Aorta (tissue), 5 donors: ENCODE measurements around the gene CAPS. TPM values are rescaled to one million over a fixed set of nuclear protein-coding genes. Genes with fewer than 3 reads are reported as not detected.
A peak's percentile ranks its signal among the peaks of the same experiment; 100 is the strongest.

ENCODE experiments used
- ATAC-seq: fragments of 200-7000 bp; cut with Tn5 transposase; one replicate; pipeline ENCODE4 v1.9.1; 2022; ENCODE audit warnings: moderate library complexity; ENCODE audit not compliant: low FRiP score
- DNase-seq, 2 donors: peaks; one replicate each; pipeline ENCODE4 v3.0.0-alpha.2; 2020
- H3K27ac ChIP-seq, 2 donors: one replicate each; pipeline ENCODE4 v1.5.1; 2013; ENCODE audit warnings: low read length in 2 of 2, mild to moderate bottlenecking in 2 of 2, moderate library complexity in 2 of 2, control low read depth in 1 of 2, inconsistent platforms in 1 of 2, low read depth in 1 of 2
- H3K27me3 ChIP-seq, 2 donors: one replicate each; pipeline ENCODE4 v1.6.1; 2013; ENCODE audit warnings: control low read depth in 1 of 2, low read length in 1 of 2, mild to moderate bottlenecking in 1 of 2, moderate library complexity in 1 of 2; ENCODE audit not compliant: insufficient read depth in 2 of 2, control insufficient read depth in 1 of 2
- H3K36me3 ChIP-seq, 2 donors: one replicate each; pipeline ENCODE4 v1.6.1; 2013; ENCODE audit warnings: control low read depth in 1 of 2, low read length in 1 of 2, mild to moderate bottlenecking in 1 of 2; ENCODE audit not compliant: insufficient read depth in 2 of 2, control insufficient read depth in 1 of 2
- H3K4me1 ChIP-seq, 2 donors: one replicate each; pipeline ENCODE4 v1.6.1; 2013; ENCODE audit warnings: low read length in 2 of 2, control low read depth in 1 of 2, mild to moderate bottlenecking in 1 of 2, moderate library complexity in 1 of 2; ENCODE audit not compliant: insufficient read depth in 2 of 2, control insufficient read depth in 1 of 2
- H3K4me3 ChIP-seq, 2 donors: one replicate each; pipeline ENCODE4 v1.5.1; 2013; ENCODE audit warnings: low read length in 2 of 2, control low read depth in 1 of 2, mild to moderate bottlenecking in 1 of 2
- H3K9me3 ChIP-seq: one replicate; pipeline ENCODE4 v1.6.1; 2013; ENCODE audit warnings: mild to moderate bottlenecking, low read length; ENCODE audit not compliant: control insufficient read depth
- WGBS, 2 donors: extraction: QIAGEN DNeasy Blood & Tissue Kit; methylation state at CpG; one replicate each; pipeline ENCODE4 v1.1.7; 2013; 5-methylcytosine and 5-hydroxymethylcytosine counted together
- intact Hi-C, 2 donors: fragments of 100-400 bp; cut with DNase I; formaldehyde crosslinking; loops; one replicate each; pipeline versions ENCODE4 v1.14.2 to v1.15.0; 2022
- polyA plus RNA-seq, 2 donors: library from polyadenylated mRNA; stranded (reverse); fragments of 200-250 nt; gene quantifications; one replicate each; pipeline ENCODE4 v1.2.3, GENCODE V29; 2013
- total RNA-seq, 2 donors: library from RNA; stranded (reverse); fragmentation: NEBNext Ultra II Directional; extraction: Animal tissue kit (Norgen Biotek cat#: 25700); gene quantifications; one replicate each; pipeline ENCODE4 v1.2.1, GENCODE V29; 2021
- donor health status: healthy with polysubstance abuse.
- donor health status: Bipolar disorder and iron deficiency.
- donor health status: DM: no; HTN: no; CAD: no.
- donor health status: DM: no; HTN: no; CAD: no.
- donor health status: DM: yes; HTN: yes; CAD: no.

CAPS gene
- total and polyA plus RNA-seq, 4 donors: 9.3 to 70.9 (median 11.7) TPM

DNA sequence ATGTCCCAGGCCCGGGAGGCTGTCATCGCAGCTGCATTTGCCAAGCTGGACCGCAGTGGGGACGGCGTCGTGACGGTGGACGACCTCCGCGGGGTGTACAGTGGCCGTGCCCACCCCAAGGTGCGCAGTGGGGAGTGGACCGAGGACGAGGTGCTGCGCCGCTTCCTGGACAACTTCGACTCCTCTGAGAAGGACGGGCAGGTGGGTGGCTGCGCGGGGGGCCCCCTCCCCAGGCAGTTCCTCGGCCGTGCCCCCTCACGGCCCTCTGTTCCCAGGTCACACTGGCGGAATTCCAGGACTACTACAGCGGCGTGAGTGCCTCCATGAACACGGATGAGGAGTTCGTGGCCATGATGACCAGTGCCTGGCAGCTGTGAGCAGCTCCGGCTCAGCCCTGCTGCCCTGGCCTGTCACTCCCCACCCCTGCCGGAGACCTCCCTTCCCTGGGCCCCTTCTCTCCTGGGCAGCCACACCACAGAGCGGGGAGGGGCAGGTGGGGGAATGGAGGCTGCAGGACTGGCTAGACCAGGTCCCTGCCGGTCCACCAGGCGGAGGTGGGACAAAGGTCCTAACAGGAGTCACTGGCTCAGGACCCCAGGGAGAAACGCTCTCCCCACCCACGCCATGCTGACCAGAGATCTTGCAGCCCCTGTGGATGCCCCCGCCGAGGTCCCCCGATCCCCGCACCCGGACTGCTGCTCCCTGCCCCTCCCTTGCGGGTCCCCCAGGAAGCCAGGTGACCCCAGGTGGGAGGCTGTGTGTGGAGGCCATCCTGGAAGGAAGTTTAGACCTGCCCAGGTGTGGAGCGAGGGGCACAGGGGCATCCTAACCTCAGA lies 1.1 kb downstream of the CAPS start:
- no peaks in the 10 kb centered on the region for H3K27me3 ChIP-seq
- no peak overlapping the region for H3K4me3 ChIP-seq
- no peak overlapping the region for H3K27ac ChIP-seq
- DNase-seq (peak in 1 of 2 donors; percentile 75), ATAC-seq (no peak)
- H3K36me3 ChIP-seq: peaks cover 0 to 6% of the 10 kb centered on the region in 2 donors
- WGBS, 2 donors: 88% methylated on average over 41 to 42 of the region's 42 CpGs
- intact Hi-C loops: no loop called here
- H3K9me3 ChIP-seq: no peaks in the 10 kb centered on the region
- H3K4me1 ChIP-seq: no peaks in the 10 kb centered on the region

DNA sequence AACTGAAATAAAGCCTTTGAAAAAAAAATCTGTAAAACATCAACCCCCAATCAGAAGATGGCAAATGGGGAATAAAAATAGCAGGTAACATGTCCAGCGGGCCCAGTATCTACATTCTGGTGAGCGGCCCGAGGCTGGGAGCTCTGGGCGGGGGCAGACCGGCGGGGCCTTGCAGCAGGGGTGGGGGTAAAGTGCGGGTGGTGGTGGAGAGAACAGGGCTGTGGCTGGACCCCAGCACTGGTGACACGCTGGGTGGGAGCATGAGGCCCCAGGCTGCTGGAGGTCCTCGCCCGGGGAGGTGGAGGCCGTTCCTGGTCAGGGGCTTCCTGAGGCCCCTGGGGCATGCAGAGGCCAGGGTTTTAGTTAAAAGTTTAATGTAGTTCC lies 1.7 kb downstream of the CAPS start:
- no peak for ATAC-seq
- no peaks in the 10 kb centered on the region for H3K27me3 ChIP-seq
- intact Hi-C loops: no loop called here
- peaks cover 0 to 6% of the 10 kb centered on the region in 2 donors for H3K36me3 ChIP-seq
- no peaks in the 10 kb centered on the region for H3K9me3 ChIP-seq
- DNase-seq: peak in 1 of 2 donors; percentile 58
- WGBS, 2 donors: 80 to 86% methylated on average over 11 of the region's 11 CpGs
- H3K27ac ChIP-seq: no peak overlapping the region
- no peak overlapping the region for H3K4me3 ChIP-seq
- H3K4me1 ChIP-seq: no peaks in the 10 kb centered on the region

DNA sequence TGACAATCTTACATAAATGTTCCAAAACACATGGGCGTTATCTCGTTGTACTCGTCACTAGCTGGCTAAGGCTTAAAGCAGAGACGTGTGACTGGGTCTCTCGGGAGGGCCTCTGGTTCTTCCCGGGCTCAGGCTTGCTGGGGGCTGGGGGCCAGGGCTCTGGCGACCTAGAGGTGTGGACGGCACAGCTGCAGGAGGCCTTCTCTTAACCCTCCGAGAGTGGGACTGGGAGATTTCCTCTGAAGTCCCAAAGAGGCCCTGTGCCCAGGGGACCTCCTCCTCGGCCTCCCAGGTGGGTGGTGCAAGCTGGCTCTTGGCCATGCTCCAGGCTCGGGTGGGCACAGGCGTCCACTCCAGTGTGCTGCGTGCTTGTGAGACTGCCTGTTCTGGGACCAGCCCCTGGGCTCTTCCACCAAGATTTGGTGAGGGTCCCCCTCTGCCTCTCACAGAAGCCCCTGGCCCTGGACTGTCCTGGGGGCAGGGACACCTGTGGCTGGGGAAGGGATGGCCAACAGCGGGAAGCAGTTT lies 2.2 kb downstream of the CAPS start:
- Histone ChIP-seq H3K27me3 (no peaks in the 10 kb centered on the region), H3K9me3 (no peaks in the 10 kb centered on the region), H3K4me3 (no peak overlapping the region), H3K36me3 (peaks cover 0 to 6% of the 10 kb centered on the region in 2 donors), H3K27ac (no peak overlapping the region), H3K4me1 (no peaks in the 10 kb centered on the region)
- DNase-seq (peak; percentile 41 to 66), ATAC-seq (no peak)
- intact Hi-C loops: no loop called here
- WGBS, 2 donors: 45% methylated on average over 14 of the region's 14 CpGs

DNA sequence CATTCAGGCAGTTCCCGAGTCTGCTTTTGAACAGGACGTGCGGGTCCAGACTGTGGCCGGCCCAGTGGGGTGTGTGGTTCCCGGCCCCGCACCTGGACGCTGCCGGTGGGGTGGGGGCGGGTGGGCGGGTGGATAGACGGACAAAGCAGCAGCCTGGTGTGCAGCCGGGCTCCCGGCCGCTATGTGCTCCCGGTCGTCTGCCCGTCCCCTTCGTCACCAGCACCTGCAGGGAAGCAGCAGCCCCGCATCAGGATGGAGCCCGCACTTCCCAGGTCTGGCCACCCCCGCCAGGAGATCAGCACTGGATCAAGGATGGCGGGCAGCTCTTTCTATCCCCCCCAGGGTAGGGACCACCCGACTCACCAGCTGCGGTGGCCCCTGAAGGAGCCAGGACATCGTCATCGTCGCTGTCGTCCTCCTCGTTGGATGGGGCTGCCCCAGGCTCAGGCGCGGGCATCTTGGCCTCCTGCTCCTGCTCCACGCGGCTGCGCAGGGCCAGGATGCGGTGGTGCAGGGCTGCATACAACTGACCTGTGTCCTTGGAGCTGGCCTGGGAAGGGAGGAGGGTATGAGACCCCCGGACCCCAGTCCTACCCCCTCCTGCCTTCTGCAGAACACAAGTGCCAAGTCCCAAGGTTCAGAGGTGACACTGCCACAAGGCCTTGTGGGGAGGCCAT lies 3.5 kb downstream of the CAPS start:
- Histone ChIP-seq H3K9me3 (no peaks in the 10 kb centered on the region), H3K4me1 (no peaks in the 10 kb centered on the region), H3K27me3 (no peaks in the 10 kb centered on the region), H3K4me3 (no peak overlapping the region), H3K27ac (no peak overlapping the region), H3K36me3 (peaks cover 0 to 6% of the 10 kb centered on the region in 2 donors)
- WGBS, 2 donors: 90 to 92% methylated on average over 32 to 36 of the region's 36 CpGs
- DNase-seq (peak in 1 of 2 donors; percentile 47), ATAC-seq (no peak)
- intact Hi-C loops: no loop called here

DNA sequence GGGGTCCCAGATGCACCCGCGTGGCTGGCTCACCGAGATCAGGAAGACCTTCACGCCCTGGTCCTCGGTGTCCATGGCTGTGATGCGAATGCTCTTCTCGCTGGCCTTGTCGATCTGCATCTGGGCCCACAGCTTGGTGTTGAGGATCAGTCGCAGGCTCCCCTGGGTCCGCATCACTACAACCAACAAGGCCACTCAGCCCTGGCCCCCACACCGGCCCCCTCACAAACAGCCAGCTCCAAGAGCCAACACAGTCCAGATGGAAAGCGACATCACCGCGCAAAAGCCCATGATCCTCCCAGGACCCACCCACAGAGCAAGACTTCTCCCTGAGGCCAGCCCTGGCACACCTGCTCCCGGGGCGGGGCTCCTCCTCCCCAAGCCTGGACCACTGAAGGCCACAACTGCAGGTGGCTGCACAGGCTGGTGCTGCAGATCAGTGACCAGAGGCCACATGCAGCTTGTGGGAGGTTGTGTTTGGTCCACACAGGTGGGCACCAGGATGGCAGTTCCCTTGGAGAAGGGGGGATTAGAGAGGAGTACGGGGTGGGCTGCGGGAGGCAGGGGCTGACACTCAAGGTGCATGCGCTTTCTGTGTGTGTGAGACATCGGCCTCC lies 4.5 kb downstream of the CAPS start:
- no peak for ATAC-seq
- Histone ChIP-seq H3K9me3 (no peaks in the 10 kb centered on the region), H3K36me3 (peaks cover 0 to 6% of the 10 kb centered on the region in 2 donors), H3K4me1 (no peaks in the 10 kb centered on the region), H3K27ac (no peak overlapping the region), H3K4me3 (no peak overlapping the region), H3K27me3 (no peaks in the 10 kb centered on the region)
- DNase-seq: peak in 1 of 2 donors; percentile 41
- intact Hi-C loops: no loop called here
- 95 to 96% methylated on average over 20 of the region's 20 CpGs for WGBS, 2 donors

DNA sequence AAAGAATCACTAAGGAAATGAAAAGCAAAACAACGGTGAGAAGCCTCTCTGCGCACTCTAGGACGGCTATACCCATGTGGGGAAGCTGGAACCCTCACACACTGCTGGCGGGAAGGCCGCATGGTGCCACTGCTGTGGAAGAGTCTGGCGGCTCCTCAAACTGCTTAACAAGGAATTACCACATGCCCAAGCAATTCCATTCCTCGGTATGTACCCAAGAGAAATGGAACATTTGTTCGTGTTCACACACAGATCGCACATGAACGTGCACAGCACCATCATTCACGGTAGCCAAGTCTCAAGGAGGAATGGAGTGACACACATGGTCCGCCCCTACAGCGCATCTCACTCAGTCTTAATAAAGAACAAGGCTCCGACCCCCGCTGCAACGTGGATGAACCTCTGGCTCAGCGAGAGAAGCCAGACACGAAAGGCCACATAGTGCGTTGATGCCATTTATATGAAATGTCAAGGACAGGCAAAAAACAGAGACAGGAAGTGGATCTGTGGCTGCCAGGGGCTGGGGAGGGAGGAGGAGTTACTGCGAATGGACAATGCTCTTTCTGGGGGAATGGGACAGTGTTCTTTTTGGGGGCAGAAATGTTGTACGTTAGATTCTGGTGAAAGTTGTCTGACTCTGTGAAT lies 7.6 kb downstream of the CAPS start:
- WGBS, 2 donors: 83 to 84% methylated on average over 21 of the region's 21 CpGs
- Histone ChIP-seq H3K4me1 (no peaks in the 10 kb centered on the region), H3K36me3 (peaks cover 0 to 8% of the 10 kb centered on the region in 2 donors), H3K27me3 (no peaks in the 10 kb centered on the region), H3K4me3 (no peak overlapping the region), H3K9me3 (no peaks in the 10 kb centered on the region), H3K27ac (no peak overlapping the region)
- intact Hi-C loops: no loop called here
- ATAC-seq (no peak), DNase-seq (no peak)

DNA sequence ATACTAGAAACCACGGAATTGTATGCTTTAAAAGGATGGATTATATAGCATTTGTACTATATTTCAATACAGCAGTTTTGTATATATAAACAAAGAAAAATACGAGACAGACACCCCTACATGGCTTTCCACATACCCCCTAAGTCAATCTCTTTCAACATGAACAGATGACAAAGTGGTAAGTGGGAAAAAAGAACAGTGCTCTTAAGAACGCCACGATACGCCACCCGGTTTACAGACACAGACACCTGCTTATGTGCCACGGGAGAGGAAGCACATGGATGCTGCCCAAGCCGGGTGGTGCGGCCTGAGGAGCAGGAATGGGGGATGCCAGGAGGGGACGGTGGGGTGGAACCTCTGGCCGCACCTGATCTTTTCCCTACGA lies 8.1 kb downstream of the CAPS start:
- ATAC-seq: no peak
- H3K27ac ChIP-seq: no peak overlapping the region
- intact Hi-C loops: no loop called here
- no peaks in the 10 kb centered on the region for H3K27me3 ChIP-seq
- H3K36me3 ChIP-seq: peaks cover 0 to 8% of the 10 kb centered on the region in 2 donors
- no peak overlapping the region for H3K4me3 ChIP-seq
- no peaks in the 10 kb centered on the region for H3K9me3 ChIP-seq
- no peak for DNase-seq
- no peaks in the 10 kb centered on the region for H3K4me1 ChIP-seq
- WGBS, 2 donors: 88 to 93% methylated on average over 12 of the region's 12 CpGs

DNA sequence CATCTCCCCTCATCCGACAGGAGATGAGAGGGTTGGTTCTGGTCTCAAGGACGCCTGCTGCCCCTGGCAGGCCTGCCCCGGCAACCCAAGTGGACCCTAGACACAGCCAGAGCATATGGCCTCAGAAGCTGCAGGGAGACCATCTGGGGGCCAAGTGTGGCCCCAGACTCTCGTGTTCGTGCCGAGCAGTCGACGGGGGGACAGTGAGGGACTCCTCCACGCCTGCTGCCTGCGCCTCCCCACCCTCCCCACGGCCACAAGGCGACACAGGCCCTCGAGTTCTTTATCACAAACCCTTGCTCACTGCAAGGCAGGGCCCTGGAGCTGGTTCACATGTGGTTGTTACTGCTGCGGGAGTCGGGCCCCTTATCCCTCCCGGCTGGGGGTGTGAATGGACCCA lies 9.3 kb downstream of the CAPS start:
- ATAC-seq (no peak), DNase-seq (no peak)
- Histone ChIP-seq H3K27me3 (no peaks in the 10 kb centered on the region), H3K4me1 (no peaks in the 10 kb centered on the region), H3K27ac (no peak overlapping the region), H3K36me3 (peaks cover 0 to 4% of the 10 kb centered on the region in 2 donors), H3K4me3 (no peak overlapping the region), H3K9me3 (no peaks in the 10 kb centered on the region)
- intact Hi-C loops: no loop called here
- 92 to 93% methylated on average over 15 to 16 of the region's 16 CpGs for WGBS, 2 donors
